Ascending aorta (tissue), 2 donors: ENCODE data around the gene CLEC16A. TPM values are rescaled to one million over a fixed set of nuclear protein-coding genes. Genes with fewer than 3 reads are reported as not detected.

Experiments
- DNase-seq, 2 donors: peaks; one replicate each; pipeline ENCODE4 v3.0.0-alpha.2; 2019; ENCODE audit warnings: low spot score in 2 of 2
- H3K27ac ChIP-seq, 2 donors: fragments of 200-600 bp; sonication (generic); one replicate each; pipeline ENCODE4 v1.5.1; 2016 to 2017; ENCODE audit warnings: mild to moderate bottlenecking in 1 of 2
- H3K27me3 ChIP-seq: fragments of 200-600 bp; sonication (generic); one replicate; pipeline ENCODE4 v1.5.1; 2017
- H3K36me3 ChIP-seq, 2 donors: fragments of 200-600 bp; sonication (generic); one replicate each; pipeline ENCODE4 v1.5.1; 2016
- H3K4me1 ChIP-seq, 2 donors: fragments of 200-600 bp; sonication (generic); one replicate each; pipeline ENCODE4 v1.5.1; 2016 to 2017; ENCODE audit warnings: mild to moderate bottlenecking in 1 of 2
- H3K4me3 ChIP-seq, 2 donors: fragments of 200-600 bp; sonication (generic); one replicate each; pipeline ENCODE4 v1.5.1; 2016 to 2017; ENCODE audit warnings: mild to moderate bottlenecking in 1 of 2
- H3K9me3 ChIP-seq, 2 donors: fragments of 200-600 bp; sonication (generic); one replicate each; pipeline ENCODE4 v1.5.1; 2016
- intact Hi-C: fragments of 100-400 bp; cut with DNase I; formaldehyde crosslinking; loops from one replicate; pipeline ENCODE4 v1.15.1; 2023
- total RNA-seq: library from RNA; depleted of rRNA; stranded (reverse); fragments of >200 nt; gene quantifications from one replicate; pipeline ENCODE4 v1.1.0, GENCODE V29; 2016
- TF ChIP-seq, protein P1 (sequence below), 3 experiments: fragments of 200-600 bp in 2 of 3; fragments of 450-650 bp in 1 of 3; sonication (generic) in 2 of 3; IDR thresholded peaks; one replicate each; pipeline ENCODE4 v1.5.1; 2016 to 2019; ENCODE audit warnings: antibody characterized with exemption in 3 of 3, mild to moderate bottlenecking in 1 of 3, moderate library complexity in 1 of 3

CLEC16A gene
- total RNA-seq, 1 donor from 2014 or later: 16.2 TPM

DNA sequence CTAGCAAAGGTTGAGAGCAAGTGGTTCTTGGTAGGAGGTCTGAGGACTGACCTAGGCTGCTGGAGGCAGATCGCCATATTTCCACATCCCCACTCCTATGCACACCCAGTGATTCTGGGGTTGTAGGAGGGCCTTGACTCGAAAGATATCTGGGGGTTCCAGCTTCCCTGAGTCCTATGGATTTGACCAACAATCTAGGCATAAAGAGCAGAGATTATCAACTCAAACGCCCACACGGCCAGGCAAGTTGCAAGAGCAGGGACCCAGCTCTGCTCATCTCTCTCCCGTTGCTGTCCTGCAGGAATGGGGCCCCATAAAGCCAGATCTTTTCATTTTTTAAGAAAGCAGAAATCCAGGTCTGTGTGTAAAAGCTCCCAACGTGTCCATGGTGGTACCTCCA is 217.1 kb downstream of the CLEC16A start:
- TF ChIP-seq, protein P1, sequence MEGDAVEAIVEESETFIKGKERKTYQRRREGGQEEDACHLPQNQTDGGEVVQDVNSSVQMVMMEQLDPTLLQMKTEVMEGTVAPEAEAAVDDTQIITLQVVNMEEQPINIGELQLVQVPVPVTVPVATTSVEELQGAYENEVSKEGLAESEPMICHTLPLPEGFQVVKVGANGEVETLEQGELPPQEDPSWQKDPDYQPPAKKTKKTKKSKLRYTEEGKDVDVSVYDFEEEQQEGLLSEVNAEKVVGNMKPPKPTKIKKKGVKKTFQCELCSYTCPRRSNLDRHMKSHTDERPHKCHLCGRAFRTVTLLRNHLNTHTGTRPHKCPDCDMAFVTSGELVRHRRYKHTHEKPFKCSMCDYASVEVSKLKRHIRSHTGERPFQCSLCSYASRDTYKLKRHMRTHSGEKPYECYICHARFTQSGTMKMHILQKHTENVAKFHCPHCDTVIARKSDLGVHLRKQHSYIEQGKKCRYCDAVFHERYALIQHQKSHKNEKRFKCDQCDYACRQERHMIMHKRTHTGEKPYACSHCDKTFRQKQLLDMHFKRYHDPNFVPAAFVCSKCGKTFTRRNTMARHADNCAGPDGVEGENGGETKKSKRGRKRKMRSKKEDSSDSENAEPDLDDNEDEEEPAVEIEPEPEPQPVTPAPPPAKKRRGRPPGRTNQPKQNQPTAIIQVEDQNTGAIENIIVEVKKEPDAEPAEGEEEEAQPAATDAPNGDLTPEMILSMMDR (IDR thresholded peaks at IDR 0.05): no peak
- Histone ChIP-seq H3K4me3 (peak overlapping the region in 1 of 2 donors; percentile 38), H3K9me3 (no peaks in the 10 kb centered on the region), H3K4me1 (peaks cover 15 to 23% of the 10 kb centered on the region in 2 donors), H3K36me3 (peaks cover 0 to 2% of the 10 kb centered on the region in 2 donors), H3K27ac (peak overlapping the region; percentile 89 to 97), H3K27me3 (no peaks in the 10 kb centered on the region)
- intact Hi-C loops: loop anchor here (5.0 kb wide), 1 partner anchor 54 kb away; no protein-coding TSS in a partner anchor
- DNase-seq: no peak

DNA sequence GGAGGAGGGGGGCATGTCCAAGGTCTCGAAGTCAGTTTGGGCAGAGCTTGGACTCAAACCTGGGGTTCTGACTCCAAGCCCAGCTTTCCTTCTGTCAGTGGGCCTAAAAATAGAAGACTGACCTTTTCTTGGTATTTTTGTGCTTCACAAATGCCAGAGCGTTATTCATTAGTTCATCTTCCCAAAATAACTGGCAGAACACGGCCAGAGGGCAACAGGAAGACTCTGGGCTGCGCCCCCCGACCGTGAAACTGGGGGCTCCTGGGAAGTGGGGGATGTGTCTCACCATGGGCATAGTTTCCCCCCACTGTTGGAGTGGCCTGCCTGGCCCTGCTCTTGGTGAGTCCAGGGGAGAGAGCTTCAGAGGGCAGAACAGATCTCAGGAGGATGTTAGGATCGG is 217.6 kb downstream of the CLEC16A start:
- Histone ChIP-seq H3K4me3 (peak overlapping the region in 1 of 2 donors; percentile 38), H3K27ac (peak overlapping the region; percentile 89 to 97), H3K36me3 (peaks cover 0 to 7% of the 10 kb centered on the region in 2 donors), H3K9me3 (no peaks in the 10 kb centered on the region), H3K4me1 (peaks cover 15 to 23% of the 10 kb centered on the region in 2 donors), H3K27me3 (no peaks in the 10 kb centered on the region)
- intact Hi-C loops: loop anchor here (5.0 kb wide), 1 partner anchor 55 kb away; no protein-coding TSS in a partner anchor
- TF ChIP-seq, protein P1 (IDR thresholded peaks at IDR 0.05): no peak
- DNase-seq: no peak

DNA sequence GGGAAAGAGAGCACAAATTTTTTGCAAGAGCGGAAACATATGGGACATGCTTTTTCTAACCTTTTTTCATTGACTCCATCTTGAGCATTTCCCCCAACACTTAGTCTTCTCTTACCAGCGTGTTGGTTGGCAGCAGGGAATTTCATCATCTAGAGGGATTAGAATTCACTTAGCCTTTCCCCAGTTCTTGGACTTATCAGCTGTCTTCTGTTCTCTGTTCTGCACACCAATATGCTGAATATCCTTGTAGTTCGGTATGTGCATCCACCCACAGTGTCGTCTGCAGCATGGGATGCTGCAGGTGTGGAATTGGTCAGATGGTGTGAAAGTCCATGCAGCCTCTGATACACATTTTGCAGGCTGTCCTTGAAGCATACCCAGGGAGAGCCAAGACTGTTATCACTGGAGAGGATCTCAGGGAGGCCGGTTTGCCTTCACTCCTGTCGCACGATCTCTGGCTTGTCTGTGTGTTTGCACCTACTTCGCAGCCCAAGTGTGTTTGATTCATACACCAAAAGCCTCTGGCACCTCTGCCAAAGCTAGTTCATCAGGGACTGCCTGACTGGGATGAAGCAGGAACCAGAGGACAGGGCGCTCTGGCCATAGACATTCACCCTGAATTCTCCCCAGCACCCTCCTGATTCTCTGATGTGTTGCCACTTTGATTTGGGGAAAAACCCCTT is 218.4 kb downstream of the CLEC16A start:
- H3K4me3 ChIP-seq: no peak overlapping the region
- H3K36me3 ChIP-seq: peaks cover 0 to 14% of the 10 kb centered on the region in 2 donors
- peak overlapping the region; percentile 89 to 97 for H3K27ac ChIP-seq
- DNase-seq: no peak
- H3K9me3 ChIP-seq: no peaks in the 10 kb centered on the region
- H3K4me1 ChIP-seq: peaks cover 15 to 23% of the 10 kb centered on the region in 2 donors
- no peaks in the 10 kb centered on the region for H3K27me3 ChIP-seq
- TF ChIP-seq, protein P1 (IDR thresholded peaks at IDR 0.05): no peak
- intact Hi-C loops: loop anchor here (5.0 kb wide), 1 partner anchor 55 kb away; no protein-coding TSS in a partner anchor

DNA sequence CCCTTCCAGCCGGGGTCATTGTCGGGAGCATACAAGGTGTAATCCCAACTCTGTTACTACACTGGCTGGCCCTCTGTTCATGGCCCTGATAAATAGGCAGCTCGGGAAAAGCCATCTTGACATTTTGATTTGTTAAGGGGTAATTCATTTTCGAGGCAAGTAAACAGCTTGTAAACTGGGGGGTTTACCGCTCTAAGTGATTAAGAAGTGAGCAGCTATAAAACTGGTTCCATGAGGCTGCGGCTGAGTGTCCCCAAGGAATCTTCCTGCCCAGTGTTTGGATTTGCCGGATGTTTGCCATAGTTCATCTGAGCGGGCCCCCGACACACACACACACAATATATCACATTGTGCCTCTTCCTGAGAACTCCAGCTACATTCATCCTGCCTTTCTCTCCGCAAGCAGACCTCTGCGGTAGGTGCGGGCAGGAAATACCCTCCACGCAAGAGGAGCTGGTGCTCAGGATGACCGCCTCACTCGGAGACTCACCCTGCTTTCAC is 219.4 kb downstream of the CLEC16A start:
- Histone ChIP-seq H3K27ac (peak overlapping the region; percentile 89 to 97), H3K36me3 (peaks cover 0 to 18% of the 10 kb centered on the region in 2 donors), H3K9me3 (no peaks in the 10 kb centered on the region), H3K4me3 (no peak overlapping the region), H3K27me3 (no peaks in the 10 kb centered on the region), H3K4me1 (peaks cover 15 to 23% of the 10 kb centered on the region in 2 donors)
- DNase-seq: no peak
- TF ChIP-seq, protein P1 (IDR thresholded peaks at IDR 0.05): no peak
- intact Hi-C loops: loop anchor here (5.0 kb wide), 1 partner anchor 57 kb away; no protein-coding TSS in a partner anchor

DNA sequence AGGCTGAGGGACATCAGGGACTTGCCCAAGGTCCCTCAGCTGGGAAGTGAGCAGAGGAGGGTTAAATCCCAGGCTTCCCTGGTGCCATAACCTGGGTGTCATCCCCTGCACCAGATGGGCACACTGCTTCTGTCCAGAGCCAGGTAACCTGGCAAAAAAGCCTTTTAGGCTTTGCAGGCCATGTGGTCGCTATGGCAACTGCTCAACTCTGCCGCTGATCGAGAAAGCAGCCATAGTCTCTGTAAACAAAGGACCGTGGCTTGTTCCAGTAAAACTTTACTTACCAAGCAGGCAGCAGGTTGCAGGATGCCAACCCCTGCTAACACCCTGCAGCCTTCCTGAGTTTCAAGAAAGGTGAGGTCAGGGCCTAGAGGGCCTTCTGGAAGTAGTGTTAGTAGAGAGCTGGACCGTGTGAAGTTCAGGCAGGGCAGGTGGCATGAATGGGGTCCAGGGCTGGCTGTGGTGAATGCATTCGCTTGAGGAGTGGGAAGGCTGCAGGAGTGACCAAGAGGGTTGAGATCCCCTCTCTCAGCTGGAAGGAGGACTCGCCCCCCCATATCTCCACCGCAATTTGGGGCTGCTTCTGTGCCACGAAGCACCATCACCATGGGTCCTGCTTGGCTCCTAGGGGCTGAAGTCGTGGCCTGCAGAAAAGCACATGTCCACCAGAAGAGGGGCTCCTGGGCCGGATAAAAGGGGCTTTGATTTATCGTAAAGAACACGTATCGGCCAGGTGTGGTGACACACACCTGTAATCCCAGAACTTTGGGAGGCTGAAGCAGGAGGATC is 220.3 kb downstream of the CLEC16A start:
- peaks cover 0 to 18% of the 10 kb centered on the region in 2 donors for H3K36me3 ChIP-seq
- intact Hi-C loops: loop anchor here (5.0 kb wide), 1 partner anchor 57 kb away; no protein-coding TSS in a partner anchor
- no peak for DNase-seq
- TF ChIP-seq, protein P1 (IDR thresholded peaks at IDR 0.05): no peak
- H3K27me3 ChIP-seq: no peaks in the 10 kb centered on the region
- H3K9me3 ChIP-seq: no peaks in the 10 kb centered on the region
- no peak overlapping the region for H3K4me3 ChIP-seq
- peak overlapping the region in 1 of 2 donors; percentile 97 for H3K27ac ChIP-seq
- peaks cover 15 to 23% of the 10 kb centered on the region in 2 donors for H3K4me1 ChIP-seq
